T follicular helper cell (primary cell): Measurements from ENCODE around the gene HSPA4L.

Experiments
- DNase-seq: peaks from one replicate; pipeline ENCODE4 v3.0.0-alpha.2; 2020; ENCODE audit warnings: low read depth

The HSPA4L gene

DNA sequence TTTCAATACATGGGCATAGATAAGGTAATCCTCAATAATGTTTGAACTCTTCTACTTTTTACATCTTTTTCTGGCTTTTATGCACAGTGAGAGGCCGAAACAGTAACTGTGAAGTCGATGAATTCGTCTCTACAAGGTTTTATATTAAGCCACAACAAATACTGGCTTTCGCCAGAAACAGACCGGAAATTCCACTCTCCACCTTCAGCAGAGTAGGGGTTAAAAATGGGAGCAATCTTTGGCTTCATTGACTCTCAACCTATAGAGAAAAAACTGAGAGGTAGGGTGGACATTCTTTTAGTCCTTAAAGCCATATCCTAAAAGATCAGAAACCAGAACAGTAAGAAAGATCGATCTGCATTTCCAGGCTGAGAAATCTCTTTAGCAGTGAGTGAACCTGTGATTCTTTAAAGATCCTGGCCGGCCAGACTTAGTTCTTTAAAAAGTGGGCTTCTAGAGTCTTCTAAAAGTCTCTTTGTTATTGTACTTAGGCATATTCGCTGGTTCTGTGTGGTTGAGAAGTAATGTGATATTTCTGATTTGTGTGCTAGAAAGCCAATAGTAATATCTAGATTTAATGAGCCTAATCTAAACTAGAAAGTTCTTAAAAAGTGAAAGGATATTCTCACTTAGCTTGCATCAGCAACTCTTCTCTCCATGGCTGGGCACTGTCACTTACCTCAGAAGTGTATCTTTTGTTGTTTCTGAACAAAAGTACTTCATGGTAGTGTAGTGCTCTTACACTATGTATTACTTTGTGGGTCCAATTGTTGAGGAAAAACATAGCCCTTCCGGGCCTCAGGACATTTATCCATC lies 2.0 kb downstream of the HSPA4L start:
- DNase-seq = no peak

DNA sequence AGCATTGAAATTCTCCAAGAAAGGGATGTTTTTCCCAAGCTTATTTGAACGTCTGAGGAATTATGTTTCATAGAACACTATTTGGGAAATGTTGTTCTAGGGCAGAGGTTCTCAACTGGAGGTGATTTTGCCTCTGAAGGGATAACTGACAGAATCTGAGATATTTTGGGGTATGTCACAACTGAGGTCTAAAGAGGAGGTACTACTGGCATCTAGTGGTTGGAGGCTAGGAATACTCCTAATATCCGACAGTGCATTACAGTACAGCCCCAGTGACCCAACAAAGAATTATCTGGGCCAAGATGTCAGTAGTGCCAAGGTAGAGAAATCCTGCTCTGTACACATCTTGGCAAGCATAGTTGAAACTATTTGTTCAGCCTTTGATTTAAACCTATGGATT lies 6.4 kb downstream of the HSPA4L start:
- no peak for DNase-seq

- no peak for DNase-seq
Observed at GRCh38 chr4:127791391-127791790, 9.3 kb downstream of the HSPA4L start.

GRCh38 chr4:127793528-127793927 lies 11.4 kb downstream of the HSPA4L start:
- no peak for DNase-seq

DNA sequence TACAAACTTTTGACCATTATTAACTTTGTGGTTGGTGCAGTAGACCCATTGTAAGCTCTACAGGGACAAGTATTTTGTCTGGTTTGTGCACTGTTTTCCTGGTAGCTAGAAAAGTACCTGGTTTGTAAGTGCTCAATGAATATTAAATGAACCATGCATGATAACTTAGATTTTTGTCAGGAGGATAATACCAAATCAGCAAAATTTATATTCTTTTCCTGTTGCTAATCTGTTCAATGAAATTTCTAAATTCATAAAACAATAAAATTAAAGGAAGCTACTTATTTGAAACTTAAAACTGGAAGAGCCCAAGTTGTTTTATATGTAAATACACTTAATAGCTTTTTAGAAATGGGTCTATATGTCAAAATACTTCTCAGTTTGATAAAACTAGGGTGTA lies 17.6 kb downstream of the HSPA4L start:
- DNase-seq = no peak

DNA sequence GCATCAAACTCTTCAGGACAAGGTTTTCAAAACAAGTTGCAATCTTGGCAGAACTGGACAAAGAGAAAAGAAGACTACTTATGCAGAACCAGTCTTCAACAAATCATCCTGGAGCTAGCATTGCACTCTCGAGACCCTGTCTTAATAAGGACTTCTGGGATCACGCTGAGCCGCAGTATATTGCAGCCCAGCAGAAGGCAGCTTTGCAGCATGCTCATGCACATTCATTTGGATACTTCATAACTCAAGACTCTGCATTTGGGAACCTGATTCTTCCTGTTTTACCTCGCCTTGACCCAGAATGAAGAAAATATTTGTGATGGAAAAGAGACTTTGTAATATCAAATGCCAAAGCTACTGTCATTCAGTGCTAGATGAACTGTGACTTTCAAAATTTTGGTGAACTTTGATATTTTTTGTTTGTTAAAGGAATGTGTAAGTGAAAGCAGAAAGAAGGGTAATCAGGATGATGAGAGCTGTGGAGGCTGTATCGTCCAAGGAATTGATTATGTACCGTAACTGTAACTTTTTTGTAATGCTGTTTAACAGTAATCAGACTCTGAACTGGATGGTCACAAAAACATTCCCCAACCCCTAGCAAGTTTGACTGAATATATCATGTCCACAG lies 27.2 kb downstream of the HSPA4L start:
- DNase-seq = no peak

DNA sequence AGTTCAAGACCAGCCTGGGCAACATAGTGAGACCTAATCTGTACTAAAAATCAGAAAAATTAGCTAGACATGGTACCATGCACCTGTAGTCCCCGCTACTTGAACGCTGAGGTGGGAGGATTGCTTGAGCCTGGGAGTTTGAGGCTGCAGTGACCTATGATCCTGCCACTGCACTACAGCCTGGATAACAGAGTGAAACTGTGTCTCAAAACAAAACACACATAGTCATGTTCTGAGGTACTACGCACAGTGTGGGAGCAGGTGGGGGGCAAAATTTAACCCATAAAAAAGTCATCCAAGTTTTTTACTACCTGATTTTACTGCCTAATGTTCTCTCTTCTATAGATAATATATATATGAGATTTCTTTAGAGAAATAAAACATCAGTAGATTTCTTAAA lies 28.4 kb downstream of the HSPA4L start:
- DNase-seq = no peak

- no peak for DNase-seq
Observed at GRCh38 chr4:127822430-127822829, 40.3 kb downstream of the HSPA4L start.

DNA sequence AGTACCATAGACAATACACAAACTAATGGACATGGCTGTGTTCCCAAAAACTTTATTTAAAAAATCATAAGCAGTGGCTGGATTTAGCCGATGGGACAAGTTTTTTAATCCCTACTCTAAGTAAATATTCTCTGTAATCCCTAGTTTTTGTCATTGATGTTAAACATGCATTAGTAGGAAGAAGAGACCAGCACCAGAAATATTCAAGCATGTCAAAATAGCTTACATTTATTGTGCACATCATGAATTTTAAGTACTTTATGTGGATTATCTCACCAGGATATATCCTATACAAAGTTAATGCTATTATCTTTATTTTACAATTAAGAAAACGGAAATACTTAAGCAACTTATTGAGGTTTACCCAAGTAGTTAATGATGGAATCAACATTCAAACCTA lies 46.0 kb downstream of the HSPA4L start:
- no peak for DNase-seq

DNA sequence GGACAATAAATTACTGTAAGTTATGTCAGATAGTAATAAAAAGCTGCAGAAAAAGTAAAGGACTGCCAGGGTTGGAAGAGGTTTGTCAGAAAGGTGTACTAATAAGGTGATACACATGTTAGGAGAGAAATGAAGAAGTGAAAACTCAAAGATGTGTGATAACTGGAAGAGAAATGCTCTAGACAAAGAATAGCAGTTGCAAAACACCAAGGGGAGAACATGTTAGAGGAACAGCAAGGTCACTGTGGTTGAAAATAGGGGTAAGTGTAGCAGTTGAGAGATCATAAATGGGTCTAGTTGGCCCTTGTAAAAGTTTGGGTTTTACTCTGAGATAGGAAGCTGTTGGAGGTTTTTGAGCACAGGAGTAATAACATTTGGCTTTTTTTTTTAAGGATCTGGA lies 46.9 kb downstream of the HSPA4L start:
- DNase-seq = no peak

DNA sequence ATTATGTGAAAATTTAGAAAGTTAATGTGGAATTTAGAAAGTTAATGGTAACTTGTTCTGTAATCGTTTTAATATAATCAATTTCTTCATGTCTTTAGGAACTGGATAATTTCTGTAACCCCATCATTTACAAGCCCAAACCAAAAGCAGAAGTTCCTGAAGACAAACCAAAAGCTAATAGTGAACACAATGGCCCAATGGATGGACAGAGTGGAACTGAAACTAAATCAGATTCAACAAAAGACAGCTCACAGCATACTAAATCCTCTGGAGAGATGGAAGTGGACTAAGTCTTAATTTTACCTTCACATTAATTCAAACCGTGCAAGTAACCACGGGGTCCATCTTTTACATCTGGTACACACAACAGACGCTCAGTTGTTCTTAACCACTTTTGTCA lies 50.5 kb downstream of the HSPA4L start:
- DNase-seq = no peak

DNA sequence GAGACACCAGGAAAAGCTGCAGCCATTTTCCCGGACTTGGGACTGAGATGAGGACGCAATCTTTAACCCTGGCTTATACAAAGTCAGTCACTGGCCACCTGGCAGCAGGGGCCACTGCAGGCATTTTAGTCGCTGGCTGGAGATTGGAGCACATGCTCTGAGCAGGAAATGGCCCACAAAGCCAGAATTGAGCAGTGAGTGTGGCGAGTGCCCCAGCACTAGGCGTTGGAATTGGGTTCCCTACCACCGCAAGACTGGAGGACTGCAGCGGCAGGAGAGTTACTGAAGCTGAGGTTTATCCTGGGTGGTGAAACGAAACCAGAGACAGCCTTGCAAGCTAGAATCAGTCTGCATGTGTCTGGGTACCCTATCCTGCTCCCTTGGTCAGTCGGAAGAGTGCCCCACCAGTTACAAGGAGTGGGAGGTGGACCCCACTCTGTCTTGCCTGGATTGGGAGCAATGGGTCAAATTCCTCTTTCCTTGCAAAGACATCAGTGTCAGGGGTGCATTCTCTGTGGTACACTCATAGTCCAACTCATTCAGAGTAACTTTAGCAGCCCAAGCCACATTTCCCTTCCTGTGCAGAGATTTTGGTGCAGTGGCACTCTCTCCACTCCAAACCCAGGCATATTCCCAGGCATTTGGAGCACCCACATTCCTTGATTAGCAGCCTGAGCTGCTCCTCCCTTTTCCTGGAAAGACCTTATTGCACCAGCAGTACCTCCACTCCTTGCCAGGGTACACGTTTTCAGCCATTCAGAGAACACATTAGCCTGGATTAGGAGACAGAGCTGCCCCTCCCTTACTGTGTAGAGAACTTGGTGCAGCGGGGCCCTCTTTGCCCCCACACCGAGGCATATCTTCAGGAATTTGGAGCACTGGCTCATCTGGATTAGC lies 61.8 kb downstream of the HSPA4L start:
- no peak for DNase-seq

DNA sequence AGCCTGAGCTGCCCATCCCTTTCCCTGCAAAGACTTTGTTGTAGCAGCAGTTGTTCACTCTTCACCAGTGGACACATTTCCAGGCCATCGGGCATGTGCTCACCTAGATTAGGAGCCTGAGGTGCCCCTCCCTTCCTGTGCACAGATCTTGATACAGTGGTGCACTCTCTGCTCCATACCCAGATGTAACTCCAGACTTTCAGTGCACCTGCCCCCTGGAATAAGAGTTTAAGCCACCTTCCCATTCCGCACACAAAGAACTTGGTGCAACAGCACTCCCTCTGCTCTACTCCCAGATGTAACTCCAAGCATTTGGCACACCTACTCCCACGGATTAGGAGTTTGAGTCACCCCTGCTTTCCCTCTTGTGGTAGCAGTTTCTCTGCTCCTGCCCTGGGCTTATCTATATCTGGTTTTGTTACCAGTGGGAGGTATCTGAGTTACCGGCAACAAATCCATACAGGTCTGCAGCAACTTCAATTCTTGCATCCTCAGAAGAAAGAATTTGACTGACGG lies 62.5 kb downstream of the HSPA4L start:
- no peak for DNase-seq

DNA sequence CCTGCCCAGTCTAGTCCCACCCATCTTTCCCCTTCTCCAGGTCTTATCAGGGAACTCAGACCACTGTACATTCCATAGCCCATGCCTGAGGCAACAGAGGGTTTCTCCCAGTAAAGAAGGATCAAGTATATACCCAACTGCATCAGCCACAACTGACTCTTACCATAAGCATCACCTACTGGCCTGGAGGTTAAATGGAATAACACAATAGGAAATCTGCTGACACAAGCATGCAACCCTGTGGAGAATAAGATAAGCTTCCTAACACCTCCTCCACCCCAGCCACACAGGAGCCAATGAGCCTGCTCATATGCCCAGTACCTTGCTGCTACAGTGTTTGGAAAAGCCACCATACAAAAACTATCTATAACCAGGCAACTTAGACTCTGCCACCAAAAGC lies 63.9 kb downstream of the HSPA4L start:
- DNase-seq = no peak

DNA sequence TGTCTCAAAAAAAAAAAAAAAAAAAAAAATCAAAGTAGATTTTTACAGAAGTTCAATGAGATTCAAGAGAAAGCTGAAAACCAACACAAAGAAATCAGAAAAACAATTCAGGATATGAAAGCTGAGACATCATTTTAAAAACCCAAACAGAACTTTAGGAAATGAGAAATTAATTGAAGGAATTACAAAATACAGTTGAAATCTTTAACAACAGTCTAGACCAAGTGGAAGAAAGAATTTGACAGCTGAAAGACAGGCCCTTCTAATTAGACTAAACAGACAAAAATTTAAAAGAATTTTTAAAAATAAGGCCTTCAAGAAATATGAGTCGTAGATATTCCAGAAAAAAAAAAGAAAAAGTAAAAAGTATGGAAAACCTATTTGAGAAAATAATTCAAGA lies 64.6 kb downstream of the HSPA4L start:
- no peak for DNase-seq

- no peak for DNase-seq
Observed at GRCh38 chr4:127849505-127850234, 67.5 kb downstream of the HSPA4L start.

- no peak for DNase-seq
Observed at GRCh38 chr4:127852661-127853060, 70.5 kb downstream of the HSPA4L start.

DNA sequence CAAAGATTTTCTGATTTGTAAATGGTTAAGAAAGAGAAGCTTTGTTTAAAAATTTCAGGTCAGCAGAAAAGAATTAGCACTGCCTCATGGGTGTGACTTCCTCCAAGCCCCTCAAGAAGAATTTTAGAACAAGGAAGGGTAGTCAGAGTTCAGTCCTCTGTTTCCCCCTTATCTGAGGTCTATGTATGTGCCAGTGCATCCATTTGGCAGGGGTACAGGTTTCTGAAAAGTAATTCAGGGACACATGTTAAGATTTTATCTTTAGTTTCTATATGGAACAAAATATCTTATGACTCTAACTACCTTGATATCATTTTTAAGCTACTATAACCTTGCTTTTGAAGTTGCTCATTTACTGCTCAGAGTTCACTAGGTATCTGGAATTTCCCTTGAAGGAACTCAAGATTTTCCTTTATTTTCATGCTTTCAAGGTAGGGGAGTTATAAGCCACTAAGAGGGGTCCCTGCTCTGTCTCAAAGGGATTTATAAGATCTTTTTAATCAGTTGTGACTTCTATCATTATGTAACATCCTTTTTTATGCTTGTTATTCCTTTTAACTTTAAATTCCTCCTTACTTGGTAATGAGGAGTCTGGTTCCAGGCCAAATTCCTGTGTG lies 74.2 kb downstream of the HSPA4L start:
- DNase-seq = no peak

GRCh38 chr4:127856813-127857447 lies 74.8 kb downstream of the HSPA4L start:
- no peak for DNase-seq

DNA sequence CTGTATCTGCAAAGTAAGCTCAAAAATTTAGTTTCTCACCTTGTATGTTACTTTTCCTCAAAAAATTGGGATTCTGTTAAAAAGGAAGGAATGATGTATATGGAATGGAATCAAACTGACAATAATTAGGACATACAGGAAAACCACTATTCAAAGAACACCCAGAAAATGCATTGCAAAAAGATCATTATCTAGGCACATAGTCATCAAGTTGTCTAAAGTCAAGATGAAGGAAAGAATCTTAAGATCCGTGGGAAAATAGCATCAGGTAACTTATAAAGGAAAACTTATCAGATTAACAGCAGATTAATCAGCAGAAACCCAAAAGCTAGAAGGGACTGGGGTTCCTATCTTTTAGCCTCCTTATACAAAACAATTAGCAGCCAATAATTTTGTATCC lies 75.5 kb downstream of the HSPA4L start:
- no peak for DNase-seq

GRCh38 chr4:127868196-127868595 lies 86.1 kb downstream of the HSPA4L start:
- no peak for DNase-seq
